Activated naive CD4-positive, alpha-beta T cell treated with anti-CD3 and anti-CD28 coated beads for 36 hours (primary cell): Measurements from ENCODE around the gene BORCS5. TPM values are rescaled to one million over a fixed set of nuclear protein-coding genes. Genes with fewer than 3 reads are reported as not detected.
A peak's percentile ranks its signal among the peaks of the same experiment; 100 is the strongest.
"Not testable (repeated sequence)": the region's sequence is repeated elsewhere in the genome, so short reads cannot be mapped to it uniquely, and the experiment has no call there.

Source experiments
- CTCF ChIA-PET: fragments of 350-600 bp; sonication (Branson Sonifier 250); formaldehyde crosslinking; loops from one replicate; lab custom pipeline; 2021; ENCODE audit warnings: antibody characterized with exemption; lab: Charles Lee
- DNase-seq: peaks from one replicate; pipeline ENCODE4 v3.0.0-alpha.2; 2020
- H3K27ac Mint-ChIP-seq: one replicate; pipeline ENCODE4 v1.8.0; 2021; ENCODE audit warnings: mild to moderate bottlenecking, mixed read lengths
- H3K27me3 Mint-ChIP-seq: one replicate; pipeline ENCODE4 v1.8.0; 2021; ENCODE audit warnings: low read depth, mixed read lengths
- H3K36me3 Mint-ChIP-seq: one replicate; pipeline ENCODE4 v1.8.0; 2021; ENCODE audit warnings: low read depth, mixed read lengths
- H3K4me1 Mint-ChIP-seq: one replicate; pipeline ENCODE4 v1.8.0; 2021; ENCODE audit warnings: low read depth, mixed read lengths
- H3K4me3 Mint-ChIP-seq: one replicate; pipeline ENCODE4 v1.8.0; 2021; ENCODE audit warnings: mild to moderate bottlenecking, moderate library complexity, mixed read lengths
- H3K9me3 Mint-ChIP-seq: one replicate; pipeline ENCODE4 v1.8.0; 2021; ENCODE audit warnings: mixed read lengths
- intact Hi-C: fragments of 100-400 bp; cut with micrococcal nuclease; formaldehyde crosslinking; loops from one replicate; pipeline ENCODE4 v1.15.1; 2023
- total RNA-seq, 2 experiments: library from RNA; stranded (reverse); gene quantifications; one replicate each; pipeline ENCODE4 v1.2.3, GENCODE V29; 2021

BORCS5 gene
- total RNA-seq, 2 experiments from 2014 or later = 31.2 to 35.6 TPM

GRCh38 chr12:12471982-12472961, 115.4 kb downstream of the BORCS5 start:
- H3K27ac Mint-ChIP-seq, intact Hi-C loops, DNase-seq, H3K4me3 Mint-ChIP-seq, H3K27me3 Mint-ChIP-seq, H3K9me3 Mint-ChIP-seq: not testable (repeated sequence)
- Mint-ChIP-seq H3K4me1 (peaks cover 46% of the 10 kb centered on the region), H3K36me3 (peaks cover 53% of the 10 kb centered on the region)
- CTCF ChIA-PET = interaction anchor here (1.3 kb wide), 1 partner anchor 11 kb away, joined by 3 read pairs; no protein-coding TSS in a partner anchor

GRCh38 chr12:12473223-12473622, 116.3 kb downstream of the BORCS5 start:
- intact Hi-C loops = no loop called here
- CTCF ChIA-PET = interaction anchor here (0.6 to 1.5 kb wide), 5 partner anchors 11 to 96 kb away, joined by 3 to 5 read pairs (median 3); no protein-coding TSS in a partner anchor
- Mint-ChIP-seq H3K4me3 (no peak overlapping the region), H3K4me1 (peaks cover 38% of the 10 kb centered on the region), H3K27ac (peak overlapping the region; percentile 95), H3K36me3 (peaks cover 53% of the 10 kb centered on the region), H3K9me3 (no peaks in the 10 kb centered on the region), H3K27me3 (no peaks in the 10 kb centered on the region)
- no peak for DNase-seq

GRCh38 chr12:12474471-12474928, 117.6 kb downstream of the BORCS5 start:
- peak; percentile 31 for DNase-seq
- H3K4me1 Mint-ChIP-seq = peaks cover 46% of the 10 kb centered on the region
- H3K27me3 Mint-ChIP-seq = no peaks in the 10 kb centered on the region
- intact Hi-C loops = loop anchor here (1.0 to 2.0 kb wide), 3 partner anchors 8 to 98 kb away; no protein-coding TSS in a partner anchor
- peak overlapping the region; percentile 95 for H3K27ac Mint-ChIP-seq
- H3K36me3 Mint-ChIP-seq = peaks cover 56% of the 10 kb centered on the region
- H3K4me3 Mint-ChIP-seq = no peak overlapping the region
- no peaks in the 10 kb centered on the region for H3K9me3 Mint-ChIP-seq
- CTCF ChIA-PET = interaction anchor here (0.8 to 1.5 kb wide), 3 partner anchors 18 to 98 kb away, joined by 3 to 5 read pairs (median 3); no protein-coding TSS in a partner anchor

GRCh38 chr12:12474931-12475795, 118.3 kb downstream of the BORCS5 start:
- Mint-ChIP-seq H3K36me3 (peaks cover 57% of the 10 kb centered on the region), H3K27ac (peak overlapping the region; percentile 95), H3K27me3 (no peaks in the 10 kb centered on the region), H3K9me3 (no peaks in the 10 kb centered on the region), H3K4me1 (peaks cover 52% of the 10 kb centered on the region), H3K4me3 (peak overlapping the region; percentile 19)
- intact Hi-C loops = loop anchor here (1.0 to 2.0 kb wide), 7 partner anchors 9 to 98 kb away; partner anchors contain the start of gene DUSP16
- DNase-seq = peak; percentile 71
- CTCF ChIA-PET = interaction anchor here (0.5 to 1.6 kb wide), 6 partner anchors 13 to 325 kb away, joined by 3 to 4 read pairs (median 3); no protein-coding TSS in a partner anchor

GRCh38 chr12:12476857-12477531, 120.1 kb downstream of the BORCS5 start:
- DNase-seq = no peak
- CTCF ChIA-PET = interaction anchor here (0.7 to 1.6 kb wide), 5 partner anchors 15 to 260 kb away, joined by 3 to 4 read pairs (median 4); no protein-coding TSS in a partner anchor
- intact Hi-C loops = no loop called here
- no peak overlapping the region for H3K4me3 Mint-ChIP-seq
- no peaks in the 10 kb centered on the region for H3K9me3 Mint-ChIP-seq
- H3K4me1 Mint-ChIP-seq = peaks cover 67% of the 10 kb centered on the region
- no peaks in the 10 kb centered on the region for H3K27me3 Mint-ChIP-seq
- peaks cover 49% of the 10 kb centered on the region for H3K36me3 Mint-ChIP-seq
- H3K27ac Mint-ChIP-seq = peak overlapping the region; percentile 31

GRCh38 chr12:12477532-12477890, 120.6 kb downstream of the BORCS5 start:
- Mint-ChIP-seq H3K27ac (peak overlapping the region; percentile 31), H3K4me3 (no peak overlapping the region), H3K36me3 (peaks cover 51% of the 10 kb centered on the region)

GRCh38 chr12:12480074-12480473, 123.2 kb downstream of the BORCS5 start:
- intact Hi-C loops = loop anchor here (5.0 kb wide), 2 partner anchors 177 to 237 kb away; partner anchors contain the start of gene CDKN1B
- DNase-seq = no peak
- Mint-ChIP-seq H3K36me3 (peaks cover 53% of the 10 kb centered on the region), H3K27me3 (no peaks in the 10 kb centered on the region), H3K27ac (peak overlapping the region; percentile 34), H3K9me3 (no peaks in the 10 kb centered on the region), H3K4me1 (peaks cover 63% of the 10 kb centered on the region), H3K4me3 (no peak overlapping the region)
- CTCF ChIA-PET = interaction anchor here (1.4 to 1.5 kb wide), 2 partner anchors 38 to 103 kb away, joined by 3 to 4 read pairs; no protein-coding TSS in a partner anchor

More at GRCh38 chr12:12477532-12477890, 120.6 kb downstream of the BORCS5 start:
- no peaks in the 10 kb centered on the region for H3K9me3 Mint-ChIP-seq
- intact Hi-C loops = no loop called here
- no peaks in the 10 kb centered on the region for H3K27me3 Mint-ChIP-seq
- peaks cover 71% of the 10 kb centered on the region for H3K4me1 Mint-ChIP-seq
- DNase-seq = no peak
- CTCF ChIA-PET = interaction anchor here (0.7 to 1.1 kb wide), 2 partner anchors 44 to 259 kb away, joined by 3 to 4 read pairs; no protein-coding TSS in a partner anchor

GRCh38 chr12:12481631-12482030, 124.8 kb downstream of the BORCS5 start:
- H3K36me3 Mint-ChIP-seq = peaks cover 50% of the 10 kb centered on the region
- H3K4me3 Mint-ChIP-seq = peak overlapping the region; percentile 15
- CTCF ChIA-PET = interaction anchor here (0.6 to 1.9 kb wide), 6 partner anchors 20 to 228 kb away, joined by 3 to 5 read pairs (median 4); partner anchors contain the start of gene DUSP16
- no peaks in the 10 kb centered on the region for H3K9me3 Mint-ChIP-seq
- no peaks in the 10 kb centered on the region for H3K27me3 Mint-ChIP-seq
- intact Hi-C loops = loop anchor here (1.0 to 5.0 kb wide), 7 partner anchors 20 to 236 kb away; partner anchors contain the start of gene CDKN1B
- peak overlapping the region; percentile 92 for H3K27ac Mint-ChIP-seq
- peak; percentile 40 for DNase-seq
- H3K4me1 Mint-ChIP-seq = peaks cover 59% of the 10 kb centered on the region

- Mint-ChIP-seq H3K27ac (peak overlapping the region; percentile 92), H3K9me3 (no peaks in the 10 kb centered on the region), H3K36me3 (peaks cover 46% of the 10 kb centered on the region), H3K4me3 (peak overlapping the region; percentile 66), H3K27me3 (no peaks in the 10 kb centered on the region), H3K4me1 (peaks cover 62% of the 10 kb centered on the region)
- peak; percentile 33 for DNase-seq
- intact Hi-C loops = loop anchor here (1.0 to 5.0 kb wide), 6 partner anchors 21 to 235 kb away; partner anchors contain the start of gene CDKN1B
- CTCF ChIA-PET = interaction anchor here (0.6 to 1.9 kb wide), 3 partner anchors 81 to 425 kb away, joined by 3 to 5 read pairs (median 4); partner anchors contain the start of gene DUSP16
These were observed 125.4 kb downstream of the BORCS5 start for GRCh38 chr12:12482150-12482761.

- peaks cover 39% of the 10 kb centered on the region for H3K36me3 Mint-ChIP-seq
- H3K4me1 Mint-ChIP-seq = peaks cover 65% of the 10 kb centered on the region
- no peaks in the 10 kb centered on the region for H3K27me3 Mint-ChIP-seq
- CTCF ChIA-PET = interaction anchor here (0.6 to 1.9 kb wide), 3 partner anchors 21 to 425 kb away, joined by 3 to 5 read pairs (median 4); no protein-coding TSS in a partner anchor
- no peak for DNase-seq
- intact Hi-C loops = loop anchor here (1.0 to 5.0 kb wide), 6 partner anchors 20 to 234 kb away; partner anchors contain the start of gene CDKN1B
- no peaks in the 10 kb centered on the region for H3K9me3 Mint-ChIP-seq
- H3K4me3 Mint-ChIP-seq = peak overlapping the region; percentile 66
- H3K27ac Mint-ChIP-seq = peak overlapping the region; percentile 92
These were observed 126.1 kb downstream of the BORCS5 start for GRCh38 chr12:12482959-12483358.
